Osteoblast (primary cell): ENCODE measurements around the gene HDAC2. TPM values are rescaled to one million over a fixed set of nuclear protein-coding genes. Genes with fewer than 3 reads are reported as not detected.
"Not testable (repeated sequence)": the region's sequence is repeated elsewhere in the genome, so short reads cannot be mapped to it uniquely, and the experiment has no call there.

Experiments used
- DNase-seq: peaks from one replicate; pipeline ENCODE4 v3.0.0; 2011; ENCODE audit warnings: low spot score, mixed read lengths; ENCODE audit not compliant: insufficient read length; ENCODE audit errors: missing footprints
- H2AFZ ChIP-seq: 2 replicates; pipeline ENCODE4 v1.6.0; 2011; ENCODE audit warnings: mild to moderate bottlenecking, low read length
- H3K27ac ChIP-seq: 2 replicates; pipeline ENCODE4 v1.5.1; 2011; ENCODE audit warnings: mild to moderate bottlenecking, low read depth, low read length, moderate library complexity
- H3K27me3 ChIP-seq: 2 replicates; pipeline ENCODE4 v1.6.0; 2012; ENCODE audit warnings: mild to moderate bottlenecking, control low read depth, inconsistent platforms, low read length, moderate library complexity; ENCODE audit not compliant: insufficient read depth
- H3K36me3 ChIP-seq: 2 replicates; pipeline ENCODE4 v1.5.1; 2011; ENCODE audit warnings: mild to moderate bottlenecking, low read length, control low read depth, moderate library complexity; ENCODE audit not compliant: insufficient read depth
- H3K4me1 ChIP-seq: 2 replicates; pipeline ENCODE4 v1.5.1; 2011; ENCODE audit warnings: mild to moderate bottlenecking, low read length, control low read depth, moderate library complexity; ENCODE audit not compliant: insufficient read depth
- H3K4me2 ChIP-seq: 2 replicates; pipeline ENCODE4 v1.6.0; 2011; ENCODE audit warnings: mild to moderate bottlenecking, low read length; ENCODE audit not compliant: insufficient read depth
- H3K4me3 ChIP-seq: fragments of 200-600 bp; sonication (generic); 3 replicates; pipeline ENCODE4 v1.5.1; 2012; ENCODE audit warnings: mild to moderate bottlenecking, low read length, inconsistent platforms; ENCODE audit not compliant: insufficient read depth
- H3K79me2 ChIP-seq: 2 replicates; pipeline ENCODE4 v1.6.0; 2012; ENCODE audit warnings: mild to moderate bottlenecking, low read length, control low read depth, inconsistent platforms; ENCODE audit not compliant: insufficient read depth
- H3K9me3 ChIP-seq: 2 replicates; pipeline ENCODE4 v1.5.1; 2011; ENCODE audit warnings: low read depth, low read length, control low read depth
- H4K20me1 ChIP-seq: 2 replicates; pipeline ENCODE4 v1.6.0; 2012; ENCODE audit warnings: mild to moderate bottlenecking, low read length, control low read depth; ENCODE audit not compliant: insufficient read depth
- total RNA-seq: library from RNA; depleted of rRNA; stranded (reverse); fragments of >200 nt; gene quantifications from 2 replicates; pipeline ENCODE4 v1.2.3, GENCODE V29; 2012
- TF ChIP-seq, protein P1 (sequence below): IDR thresholded peaks from 2 replicates; pipeline ENCODE4 v1.5.1; 2011; ENCODE audit warnings: mild to moderate bottlenecking, low read depth, low read length, moderate library complexity; ENCODE audit errors: extremely low read depth

Gene HDAC2
- total RNA-seq, 1 donor: 57.2 TPM

DNA sequence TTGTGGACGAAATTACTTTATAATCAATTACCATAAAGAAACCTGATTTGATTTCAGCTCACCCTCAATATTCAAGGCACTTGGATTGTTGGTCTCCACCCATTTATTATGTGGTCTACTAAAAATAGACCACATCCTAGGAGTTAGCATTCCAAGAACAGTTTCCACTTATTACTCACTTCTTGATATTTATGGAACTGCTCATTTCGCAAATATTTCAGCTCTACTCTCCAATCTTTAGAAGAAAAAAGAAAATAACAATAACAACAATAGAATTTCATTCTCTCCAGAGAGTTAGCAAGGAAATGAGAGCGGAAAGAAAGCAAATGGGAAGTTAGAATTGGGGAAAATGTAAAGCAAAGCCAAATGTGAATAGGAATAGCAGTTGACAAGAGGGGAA, 26.2 kb upstream of the HDAC2 start:
- Histone ChIP-seq H3K27ac (peak overlapping the region; percentile 90), H3K4me1 (peaks cover 37% of the 10 kb centered on the region), H3K4me3 (no peak overlapping the region), H3K9me3 (no peaks in the 10 kb centered on the region), H3K4me2 (peak overlapping the region; percentile 74), H3K79me2 (no peaks in the 10 kb centered on the region), H3K27me3 (no peaks in the 10 kb centered on the region), H2AFZ (no peak overlapping the region), H4K20me1 (no peaks in the 10 kb centered on the region), H3K36me3 (no peaks in the 10 kb centered on the region)
- TF ChIP-seq, protein P1, sequence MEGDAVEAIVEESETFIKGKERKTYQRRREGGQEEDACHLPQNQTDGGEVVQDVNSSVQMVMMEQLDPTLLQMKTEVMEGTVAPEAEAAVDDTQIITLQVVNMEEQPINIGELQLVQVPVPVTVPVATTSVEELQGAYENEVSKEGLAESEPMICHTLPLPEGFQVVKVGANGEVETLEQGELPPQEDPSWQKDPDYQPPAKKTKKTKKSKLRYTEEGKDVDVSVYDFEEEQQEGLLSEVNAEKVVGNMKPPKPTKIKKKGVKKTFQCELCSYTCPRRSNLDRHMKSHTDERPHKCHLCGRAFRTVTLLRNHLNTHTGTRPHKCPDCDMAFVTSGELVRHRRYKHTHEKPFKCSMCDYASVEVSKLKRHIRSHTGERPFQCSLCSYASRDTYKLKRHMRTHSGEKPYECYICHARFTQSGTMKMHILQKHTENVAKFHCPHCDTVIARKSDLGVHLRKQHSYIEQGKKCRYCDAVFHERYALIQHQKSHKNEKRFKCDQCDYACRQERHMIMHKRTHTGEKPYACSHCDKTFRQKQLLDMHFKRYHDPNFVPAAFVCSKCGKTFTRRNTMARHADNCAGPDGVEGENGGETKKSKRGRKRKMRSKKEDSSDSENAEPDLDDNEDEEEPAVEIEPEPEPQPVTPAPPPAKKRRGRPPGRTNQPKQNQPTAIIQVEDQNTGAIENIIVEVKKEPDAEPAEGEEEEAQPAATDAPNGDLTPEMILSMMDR: no peak
- DNase-seq: peak; percentile 93

DNA sequence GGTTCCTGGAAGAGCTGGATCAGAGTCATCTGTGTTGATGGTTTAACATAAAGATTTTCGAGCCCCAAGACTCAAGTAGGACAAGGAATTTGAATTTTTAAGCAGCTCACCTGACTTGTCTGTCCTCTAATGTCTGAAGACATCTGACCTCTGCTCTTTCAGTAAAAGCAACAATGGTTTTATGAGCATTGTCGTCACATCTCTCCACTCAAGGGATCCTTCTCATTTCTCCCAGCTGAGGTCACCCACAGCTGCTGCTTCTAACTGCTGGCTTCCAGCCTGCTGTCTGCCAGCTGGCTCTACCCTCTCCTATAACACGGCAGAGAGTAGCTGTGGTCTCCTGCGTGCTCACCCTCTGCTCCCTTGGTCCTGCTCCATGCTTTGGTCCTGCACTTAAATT, 24.7 kb upstream of the HDAC2 start:
- Histone ChIP-seq H3K36me3 (no peaks in the 10 kb centered on the region), H3K27ac (peak overlapping the region; percentile 90), H3K27me3 (no peaks in the 10 kb centered on the region), H3K4me3 (no peak overlapping the region), H2AFZ (no peak overlapping the region), H3K4me2 (peak overlapping the region; percentile 64), H3K9me3 (no peaks in the 10 kb centered on the region), H3K4me1 (peaks cover 37% of the 10 kb centered on the region), H3K79me2 (no peaks in the 10 kb centered on the region), H4K20me1 (no peaks in the 10 kb centered on the region)
- TF ChIP-seq, protein P1: no peak
- DNase-seq: peak; percentile 56

DNA sequence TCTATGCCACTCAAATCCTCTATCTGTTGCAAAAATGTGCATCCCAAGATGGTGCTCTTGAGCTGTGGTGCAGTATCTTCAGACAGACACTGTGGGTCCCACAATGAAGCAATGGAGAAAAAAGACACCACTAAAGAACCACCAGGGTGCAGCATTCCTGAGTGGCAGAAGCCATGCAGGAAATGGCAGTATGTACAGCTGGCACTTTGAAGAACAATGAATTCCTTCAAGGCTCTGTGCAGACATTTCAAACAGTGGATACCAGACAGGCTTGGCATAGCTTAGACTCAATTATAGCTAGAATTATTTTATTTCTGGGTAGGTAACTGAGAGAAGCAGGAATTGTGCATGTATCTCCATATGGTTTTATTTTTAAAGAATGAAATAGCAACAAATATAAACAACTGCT, 24.0 kb upstream of the HDAC2 start:
- H3K27ac ChIP-seq: peak overlapping the region; percentile 90
- TF ChIP-seq, protein P1: peak; percentile 99
- peak; percentile 82 for DNase-seq
- no peaks in the 10 kb centered on the region for H4K20me1 ChIP-seq
- H3K4me1 ChIP-seq: peaks cover 31% of the 10 kb centered on the region
- no peak overlapping the region for H2AFZ ChIP-seq
- H3K27me3 ChIP-seq: no peaks in the 10 kb centered on the region
- peak overlapping the region; percentile 64 for H3K4me2 ChIP-seq
- H3K4me3 ChIP-seq: no peak overlapping the region
- H3K36me3 ChIP-seq: no peaks in the 10 kb centered on the region
- no peaks in the 10 kb centered on the region for H3K79me2 ChIP-seq
- H3K9me3 ChIP-seq: no peaks in the 10 kb centered on the region

DNA sequence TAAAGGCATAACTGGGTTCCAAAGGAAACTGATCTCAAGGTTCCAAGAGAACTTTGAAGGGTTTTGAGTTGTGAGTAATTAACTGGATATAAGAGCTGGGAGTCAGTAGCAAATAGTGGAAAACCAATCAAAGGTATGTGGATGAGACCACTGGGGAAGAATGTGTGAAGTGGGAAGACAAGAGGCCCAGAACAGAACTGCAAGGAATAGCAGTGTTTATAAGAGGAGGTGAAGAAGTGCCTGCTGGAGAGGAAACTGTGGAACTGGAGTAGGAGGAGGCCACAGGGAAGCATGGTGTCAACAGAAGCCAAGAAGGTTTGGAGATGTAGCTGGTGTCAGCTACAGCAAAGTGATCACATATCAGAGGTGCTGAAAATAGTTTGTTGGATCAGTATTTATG, 18.7 kb upstream of the HDAC2 start:
- TF ChIP-seq, protein P1: no peak
- no peak overlapping the region for H3K27ac ChIP-seq
- no peak for DNase-seq
- no peak overlapping the region for H3K4me3 ChIP-seq
- no peaks in the 10 kb centered on the region for H3K9me3 ChIP-seq
- H3K4me1 ChIP-seq: no peaks in the 10 kb centered on the region
- no peaks in the 10 kb centered on the region for H3K79me2 ChIP-seq
- no peak overlapping the region for H3K4me2 ChIP-seq
- H3K36me3 ChIP-seq: no peaks in the 10 kb centered on the region
- H2AFZ ChIP-seq: no peak overlapping the region
- H4K20me1 ChIP-seq: no peaks in the 10 kb centered on the region
- no peaks in the 10 kb centered on the region for H3K27me3 ChIP-seq

DNA sequence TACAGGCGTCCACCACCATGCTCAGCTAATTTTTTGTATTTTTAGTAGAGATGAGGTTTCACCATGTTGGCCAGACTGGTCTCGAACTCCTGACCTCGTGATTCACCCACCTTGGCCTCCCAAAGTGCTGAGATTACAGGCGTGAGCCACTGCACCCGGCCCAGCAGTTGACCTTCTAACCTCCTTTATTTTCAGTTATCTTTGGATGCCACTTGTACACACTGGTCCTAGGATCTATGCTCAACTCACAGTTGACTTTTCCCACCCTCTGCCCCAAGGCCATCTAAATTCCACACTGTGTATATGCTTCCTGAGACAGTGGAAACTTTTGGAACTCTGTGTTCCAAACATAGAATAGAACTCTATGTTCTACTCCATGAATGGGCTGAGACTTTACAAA, 11.7 kb upstream of the HDAC2 start:
- H3K27ac ChIP-seq, H4K20me1 ChIP-seq, H3K4me1 ChIP-seq, H3K27me3 ChIP-seq, H2AFZ ChIP-seq, H3K9me3 ChIP-seq, H3K36me3 ChIP-seq, H3K4me2 ChIP-seq, DNase-seq, H3K4me3 ChIP-seq, H3K79me2 ChIP-seq: not testable (repeated sequence)
